Mucosa of gallbladder (tissue), 1 donor: Measurements from ENCODE around the gene RPL27. TPM values are rescaled to one million over a fixed set of nuclear protein-coding genes. Genes with fewer than 3 reads are reported as not detected.
"Not testable (repeated sequence)": the region's sequence is repeated elsewhere in the genome, so short reads cannot be mapped to it uniquely, and the experiment has no call there.

ENCODE experiments used
- DNase-seq: peaks from one replicate; pipeline ENCODE4 v3.0.0-alpha.2; 2020; ENCODE audit warnings: low spot score
- total RNA-seq: library from RNA; stranded (reverse); gene quantifications from one replicate; pipeline ENCODE4 v1.2.1, GENCODE V29; 2021
- donor health status: DM: no; HTN: no; CAD: no.

Gene RPL27
- total RNA-seq, 1 donor from 2014 or later: 611 TPM

GRCh38 chr17:42993913-42994312 lies 4.3 kb upstream of the RPL27 start:
- not testable (repeated sequence) for DNase-seq

- no peak for DNase-seq
These were observed 732 bp upstream of the RPL27 start for GRCh38 chr17:42997390-42997983.

GRCh38 chr17:42999003-42999525 lies 845 bp downstream of the RPL27 start:
- DNase-seq: no peak

GRCh38 chr17:43000894-43001293 lies 2.7 kb downstream of the RPL27 start:
- not testable (repeated sequence) for DNase-seq

GRCh38 chr17:43003542-43004172 lies 5.4 kb downstream of the RPL27 start:
- DNase-seq: no peak

GRCh38 chr17:43006639-43007551 lies 8.7 kb downstream of the RPL27 start, which contains the start of gene IFI35:
Gene IFI35 (plus strand): TSS chr17:43006784. CDS start chr17:43006948, 164 bp downstream.
- DNase-seq: peak; percentile 88

- peak; percentile 77 for DNase-seq
These were observed 12.6 kb downstream of the RPL27 start for GRCh38 chr17:43010667-43011308.

- no peak for DNase-seq
These were observed 13.7 kb downstream of the RPL27 start for GRCh38 chr17:43011728-43012472.

GRCh38 chr17:43013296-43013695 lies 15.1 kb downstream of the RPL27 start:
- no peak for DNase-seq

GRCh38 chr17:43014020-43014648 lies 15.9 kb downstream of the RPL27 start:
- no peak for DNase-seq

- DNase-seq: no peak
These were observed 16.7 kb downstream of the RPL27 start for GRCh38 chr17:43014649-43015542.

- no peak for DNase-seq
These were observed 17.4 kb downstream of the RPL27 start for GRCh38 chr17:43015579-43015978.

- no peak for DNase-seq
These were observed 18.0 kb downstream of the RPL27 start for GRCh38 chr17:43016216-43016615.

GRCh38 chr17:43018008-43018853 lies 20.0 kb downstream of the RPL27 start:
- no peak for DNase-seq

- no peak for DNase-seq
These were observed 20.7 kb downstream of the RPL27 start for GRCh38 chr17:43018932-43019331.

- no peak for DNase-seq
These were observed 21.2 kb downstream of the RPL27 start for GRCh38 chr17:43019418-43019817.

GRCh38 chr17:43020030-43020621 lies 21.9 kb downstream of the RPL27 start:
- DNase-seq: no peak
